Panc1 (cell line): Measurements from ENCODE around the gene CPSF3.

Experiments
- CTCF ChIP-seq: fragments of 450-650 bp; IDR thresholded peaks from 2 replicates; pipeline ENCODE4 v1.5.1; 2017; ENCODE audit warnings: mild to moderate bottlenecking
- POLR2AphosphoS5 ChIP-seq: IDR thresholded peaks from 2 replicates; pipeline ENCODE4 v1.6.1; 2012; ENCODE audit warnings: mild to moderate bottlenecking, low read depth, low read length, moderate library complexity
- REST ChIP-seq, 2 experiments: IDR thresholded peaks; 2 replicates each; pipeline ENCODE4 v1.6.1; 2011 to 2012; ENCODE audit warnings: low read depth in 2 of 2, control low read depth in 1 of 2, low read length in 1 of 2, mild to moderate bottlenecking in 1 of 2, moderate library complexity in 1 of 2; ENCODE audit not compliant: insufficient read depth in 1 of 2
- SIN3A ChIP-seq: IDR thresholded peaks from 2 replicates; pipeline ENCODE4 v1.6.1; 2012; ENCODE audit warnings: low read depth, mild to moderate bottlenecking, low read length, moderate library complexity, borderline replicate concordance; ENCODE audit not compliant: insufficient read depth

- TF ChIP-seq CTCF (no peak), POLR2AphosphoS5 (no peak), REST (IDR thresholded peaks at IDR 0.05; ENCODE audit: insufficient read depth in 1 of 2, low read depth in 2 of 2, low read length in 1 of 2) (no peak), SIN3A (no peak)
Measured at GRCh38 chr2:9392898-9393765, 30.3 kb upstream of the CPSF3 start.
